H1 (cell line): ENCODE results near the gene CLEC19A. TPM values are rescaled to one million over a fixed set of nuclear protein-coding genes. Genes with fewer than 3 reads are reported as not detected.

Source experiments
- CTCF ChIA-PET: fragments of 300-600 bp; sonication (Branson Sonifier 250); formaldehyde crosslinking; loops from one replicate; lab custom pipeline; 2021; ENCODE audit not compliant: partially characterized antibody; lab: Charles Lee
- POLR2A ChIA-PET: fragments of 300-600 bp; sonication (Branson Sonifier 250); formaldehyde crosslinking; loops from one replicate; lab custom pipeline; 2021; ENCODE audit warnings: inconsistent platforms; ENCODE audit not compliant: partially characterized antibody; lab: Charles Lee
- DNase-seq, 2 experiments: peaks; one replicate each; pipeline versions ENCODE4 v3.0.0 to v3.0.0-alpha.2; 2010 to 2022; ENCODE audit warnings: low spot score in 2 of 2, low read depth in 1 of 2, mixed read lengths in 1 of 2
- FAIRE-seq: peaks from 2 replicates; lab custom pipeline; 2011; peaks lifted over from hg19 to GRCh38; lab: Jason Lieb, UNC
- H2AFZ ChIP-seq: 2 replicates; pipeline ENCODE4 v1.8.1; 2012; ENCODE audit warnings: low read length, inconsistent platforms
- H2AK5ac ChIP-seq: 2 replicates; pipeline ENCODE4 v1.6.1; 2013; ENCODE audit warnings: low read depth, low read length
- H2BK120ac ChIP-seq: replicated peaks from 2 replicates; pipeline ENCODE3; 2013; ENCODE audit warnings: low read depth, low read length, inconsistent platforms
- H2BK12ac ChIP-seq: 2 replicates; pipeline ENCODE4 v1.6.1; 2013; ENCODE audit warnings: low read depth, low read length
- H2BK15ac ChIP-seq: 2 replicates; pipeline ENCODE4 v1.6.1; 2013; ENCODE audit warnings: low read length
- H2BK20ac ChIP-seq: 2 replicates; pipeline ENCODE4 v1.6.1; 2013; ENCODE audit warnings: low read length
- H2BK5ac ChIP-seq: 2 replicates; pipeline ENCODE4 v1.6.1; 2013; ENCODE audit warnings: low read depth, low read length
- H3K14ac ChIP-seq: 2 replicates; pipeline ENCODE4 v1.6.1; 2013; ENCODE audit warnings: inconsistent platforms; ENCODE audit not compliant: insufficient read length
- H3K18ac ChIP-seq: 2 replicates; pipeline ENCODE4 v1.6.1; 2013; ENCODE audit warnings: low read length; ENCODE audit errors: extremely low read depth
- H3K23ac ChIP-seq: 2 replicates; pipeline ENCODE4 v1.6.1; 2013; ENCODE audit warnings: inconsistent platforms; ENCODE audit not compliant: insufficient read length
- H3K23me2 ChIP-seq: 2 replicates; pipeline ENCODE4 v1.6.1; 2013; ENCODE audit warnings: low read depth, low read length
- H3K27ac ChIP-seq: 2 replicates; pipeline ENCODE4 v1.6.1; 2011; ENCODE audit warnings: low read depth, low read length, inconsistent platforms
- H3K27me3 ChIP-seq, 4 experiments: replicated peaks in 1 of 4; 1 replicate in 1 of 4; 2 replicates in 3 of 4; pipeline versions ENCODE4 v1.6.1 to v1.8.1; 2011 to 2013; ENCODE audit warnings: low read length in 3 of 4, mild to moderate bottlenecking in 3 of 4, inconsistent platforms in 2 of 4, mixed read lengths in 2 of 4, moderate library complexity in 1 of 4; ENCODE audit not compliant: control insufficient read depth in 3 of 4, insufficient read depth in 3 of 4; ENCODE audit errors: extremely low read depth in 1 of 4
- H3K36me3 ChIP-seq, 4 experiments: 2 replicates each; pipeline versions ENCODE4 v1.6.1 to v1.8.1; 2011 to 2013; ENCODE audit warnings: mild to moderate bottlenecking in 4 of 4, low read length in 3 of 4, moderate library complexity in 2 of 4, control low read depth in 1 of 4, inconsistent platforms in 1 of 4; ENCODE audit not compliant: insufficient read depth in 4 of 4, control insufficient read depth in 2 of 4
- H3K4ac ChIP-seq: replicated peaks from 2 replicates; pipeline ENCODE3; 2013; ENCODE audit warnings: low read length, low read depth, mixed read lengths, inconsistent platforms; ENCODE audit not compliant: insufficient read length
- H3K4me1 ChIP-seq, 4 experiments: replicated peaks in 1 of 4; 1 replicate in 1 of 4; 2 replicates in 3 of 4; pipeline versions ENCODE4 v1.6.1 to v1.8.1; 2011 to 2013; ENCODE audit warnings: low read length in 3 of 4, inconsistent platforms in 2 of 4, mixed read lengths in 1 of 4; ENCODE audit not compliant: insufficient read depth in 4 of 4, control insufficient read depth in 3 of 4
- H3K4me2 ChIP-seq, 2 experiments: 2 replicates each; pipeline versions ENCODE4 v1.6.1 to v1.8.1; 2011 to 2013; ENCODE audit warnings: low read depth in 2 of 2, low read length in 2 of 2, control low read depth in 1 of 2, inconsistent platforms in 1 of 2, mild to moderate bottlenecking in 1 of 2; ENCODE audit not compliant: insufficient read depth in 1 of 2
- H3K4me3 ChIP-seq, 4 experiments: fragments of 200-600, 300-600 bp in 1 of 4; sonication (generic), shearing (Covaris generic), sonication (Bioruptor Twin) in 1 of 4; 2 replicates each; pipeline versions ENCODE4 v1.5.1 to v1.8.1; 2011 to 2016; ENCODE audit warnings: low read length in 4 of 4, low read depth in 3 of 4, control low read depth in 2 of 4, inconsistent platforms in 2 of 4, mild to moderate bottlenecking in 2 of 4, mixed read lengths in 1 of 4, moderate library complexity in 1 of 4; ENCODE audit not compliant: insufficient read depth in 2 of 4; ENCODE audit errors: extremely low read depth in 1 of 4
- H3K56ac ChIP-seq: replicated peaks from 2 replicates; pipeline ENCODE3; 2013; ENCODE audit warnings: low read depth, mild to moderate bottlenecking, mixed read lengths, low read length, inconsistent platforms; ENCODE audit not compliant: insufficient read length
- H3K79me1 ChIP-seq: 2 replicates; pipeline ENCODE4 v1.6.1; 2013; ENCODE audit warnings: low read depth, low read length, control low read depth
- H3K79me2 ChIP-seq, 2 experiments: 2 replicates each; pipeline versions ENCODE4 v1.6.1 to v1.8.1; 2012 to 2013; ENCODE audit warnings: low read length in 2 of 2, mild to moderate bottlenecking in 2 of 2, inconsistent platforms in 1 of 2; ENCODE audit not compliant: insufficient read depth in 2 of 2, control insufficient read depth in 1 of 2
- H3K9ac ChIP-seq, 4 experiments: replicated peaks in 1 of 4; 1 replicate in 1 of 4; 2 replicates in 3 of 4; pipeline versions ENCODE4 v1.6.1 to v1.8.1; 2011 to 2013; ENCODE audit warnings: low read depth in 3 of 4, low read length in 3 of 4, control low read depth in 2 of 4, mild to moderate bottlenecking in 2 of 4, moderate library complexity in 2 of 4, inconsistent platforms in 1 of 4; ENCODE audit errors: extremely low read depth in 1 of 4
- H3K9me3 ChIP-seq, 2 experiments: 2 replicates each; pipeline versions ENCODE4 v1.6.1 to v1.8.1; 2012 to 2013; ENCODE audit warnings: mild to moderate bottlenecking in 2 of 2, moderate library complexity in 2 of 2, control low read depth in 1 of 2, inconsistent platforms in 1 of 2, low read depth in 1 of 2, low read length in 1 of 2, mixed read lengths in 1 of 2; ENCODE audit not compliant: insufficient read depth in 2 of 2
- H4K20me1 ChIP-seq, 2 experiments: replicated peaks in 1 of 2; 2 replicates each; pipeline versions ENCODE3 to v1.8.1; 2011 to 2013; ENCODE audit warnings: inconsistent platforms in 2 of 2, low read length in 2 of 2, mild to moderate bottlenecking in 1 of 2; ENCODE audit not compliant: insufficient read depth in 2 of 2, control insufficient read depth in 1 of 2
- H4K5ac ChIP-seq: 2 replicates; pipeline ENCODE4 v1.6.1; 2013; ENCODE audit warnings: low read length, low read depth, mixed read lengths, inconsistent platforms; ENCODE audit not compliant: insufficient read length
- H4K8ac ChIP-seq: 2 replicates; pipeline ENCODE4 v1.8.0; 2013; ENCODE audit warnings: mild to moderate bottlenecking, moderate library complexity, low read length, inconsistent platforms; ENCODE audit not compliant: insufficient read depth; ENCODE audit errors: extremely low read depth
- H4K91ac ChIP-seq: replicated peaks from 2 replicates; pipeline ENCODE3; 2013; ENCODE audit warnings: low read length, mixed read lengths, inconsistent platforms; ENCODE audit not compliant: insufficient read length
- EGR1 ChIP-seq: IDR thresholded peaks from 2 replicates; pipeline ENCODE4 v1.6.1; 2011; ENCODE audit warnings: low read depth, low read length, borderline replicate concordance
- KDM1A ChIP-seq: fragments of 200-600, 300-600 bp; sonication (generic); IDR thresholded peaks from 2 replicates; pipeline ENCODE4 v1.7.1; 2016; ENCODE audit warnings: mild to moderate bottlenecking, low read length, borderline replicate concordance
- NRF1 ChIP-seq: IDR thresholded peaks from 2 replicates; pipeline ENCODE4 v1.6.1; 2011; ENCODE audit warnings: mild to moderate bottlenecking, low read depth, low read length, improper control_type of control experiment
- SP4 ChIP-seq: IDR thresholded peaks from 2 replicates; pipeline ENCODE4 v1.6.1; 2012; ENCODE audit warnings: low read length, inconsistent platforms
- TAF1 ChIP-seq: IDR thresholded peaks from 2 replicates; pipeline ENCODE4 v1.6.1; 2011; ENCODE audit warnings: mild to moderate bottlenecking, low read depth, low read length
- TAF7 ChIP-seq: optimal IDR thresholded peaks from 2 replicates; pipeline ENCODE3; 2011; ENCODE audit warnings: low read depth, mild to moderate bottlenecking, inconsistent platforms, low read length, moderate library complexity, borderline replicate concordance
- WGBS, 2 experiments: shearing (Covaris generic) in 1 of 2; methylation state at CpG; one replicate each; pipeline versions ENCODE4 v1.1.6 to v1.1.7; 2013 to 2015; ENCODE audit warnings: low lambda C conversion rate in 2 of 2, mixed read lengths in 2 of 2, inconsistent platforms in 1 of 2, low coverage in 1 of 2, missing lambda C conversion rate in 1 of 2; ENCODE audit not compliant: insufficient replicate concordance in 2 of 2, insufficient coverage in 1 of 2, insufficient read length in 1 of 2; ENCODE audit errors: extremely low coverage in 1 of 2, missing lambda C conversion rate in 1 of 2; 5-methylcytosine and 5-hydroxymethylcytosine counted together
- polyA plus RNA-seq, 7 experiments: library from polyadenylated mRNA; depleted of rRNA in 3 of 7; stranded (reverse) in 5 of 7; unstranded in 2 of 7; fragments of >200 nt in 5 of 7; fragments of 200-250 nt in 2 of 7; gene quantifications; 1 replicate in 5 of 7; 2 replicates in 1 of 7; 4 replicates in 1 of 7; pipeline versions ENCODE4 v1.2.1 to v1.2.3, GENCODE V29; 2011 to 2013; ENCODE audit warnings: missing spikeins in 2 of 7, mixed read lengths in 2 of 7
- total RNA-seq: library from RNA; stranded (reverse); fragmentation: NEBNext Ultra II Directional; extraction: Animal tissue kit (Norgen Biotek cat#: 25700); gene quantifications from 2 replicates; pipeline ENCODE4 v1.2.1, GENCODE V29; 2021

Gene CLEC19A
- total and polyA plus RNA-seq, 2 of the 8 experiments (the other 6 are each of a cell fraction or from before 2014, with no cell fraction given): 0.35 to 0.88 TPM

DNA sequence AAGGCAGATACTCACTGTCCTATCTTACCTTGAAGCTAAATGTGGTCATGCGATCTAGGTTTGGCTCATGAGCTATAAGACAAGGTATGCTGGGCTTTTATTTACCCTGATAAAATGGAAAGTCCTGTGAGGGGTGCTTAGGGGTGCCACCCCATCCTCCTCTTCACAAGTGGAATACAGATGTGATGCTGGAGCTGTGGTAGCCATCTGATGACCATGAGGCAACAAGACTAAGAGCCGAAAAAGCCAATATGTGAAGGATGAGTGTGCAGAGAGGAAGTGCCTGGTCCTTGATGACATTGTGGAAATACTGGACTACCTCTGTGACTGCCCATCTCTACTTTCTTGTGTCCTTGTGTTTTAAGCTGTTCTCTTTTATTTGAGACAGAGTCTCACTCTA lies 74.0 kb downstream of the CLEC19A start:
- Histone ChIP-seq H2AK5ac (no peak overlapping the region), H3K4me1 (no peaks in the 10 kb centered on the region), H3K23me2 (0 out of 2 replicates have a peak, but pooled peaks cover 1% of the 10 kb centered on the region), H3K56ac (no peak overlapping the region)
- POLR2A ChIA-PET: no interaction called here
- TF ChIP-seq EGR1 (no peak), KDM1A (peak; percentile 64; the same call in 1 of the 2 replicates), TAF7 (no peak), TAF1 (no peak), NRF1 (no peak), SP4 (no peak)
- TF ChIP-seq, all 59 proteins: peak for 1
- H4K20me1 ChIP-seq: no peaks in the 10 kb centered on the region
- CTCF ChIA-PET: interaction anchor here (0.9 to 1.8 kb wide), 3 partner anchors 9 to 180 kb away, joined by 3 to 8 read pairs (median 5); no protein-coding TSS in a partner anchor
- no peak overlapping the region for H2BK120ac ChIP-seq
- H3K27me3 ChIP-seq: no peaks in the 10 kb centered on the region
- FAIRE-seq: no peak
- H3K9me3 ChIP-seq: no peaks in the 10 kb centered on the region
- WGBS, 2 experiments: 85% methylated on average over 2 of the region's 2 CpGs; no CpG with 5 or more reads in 1 of the 2 experiments
- H3K4me2 ChIP-seq: no peak overlapping the region
- H2BK20ac ChIP-seq: no peak overlapping the region
- no peak overlapping the region for H3K18ac ChIP-seq
- no peak overlapping the region for H3K27ac ChIP-seq
- DNase-seq: no peak
- H2BK15ac ChIP-seq: no peak overlapping the region
- no peak overlapping the region for H3K23ac ChIP-seq
- H2BK12ac ChIP-seq: no peak overlapping the region
- H3K14ac ChIP-seq: no peak overlapping the region
- no peak overlapping the region for H3K4me3 ChIP-seq
- no peak overlapping the region for H4K5ac ChIP-seq
- H4K8ac ChIP-seq: no peak overlapping the region
- H2BK5ac ChIP-seq: no peak overlapping the region
- H2AFZ ChIP-seq: no peak overlapping the region
- no peak overlapping the region for H4K91ac ChIP-seq
- no peak overlapping the region for H3K4ac ChIP-seq
- H3K36me3 ChIP-seq: no peaks in the 10 kb centered on the region
- no peak overlapping the region for H3K9ac ChIP-seq
- H3K79me2 ChIP-seq: no peaks in the 10 kb centered on the region
- H3K79me1 ChIP-seq: no peaks in the 10 kb centered on the region
